ENCODE measurements around the gene LRRC39.

LRRC39 gene

DNA sequence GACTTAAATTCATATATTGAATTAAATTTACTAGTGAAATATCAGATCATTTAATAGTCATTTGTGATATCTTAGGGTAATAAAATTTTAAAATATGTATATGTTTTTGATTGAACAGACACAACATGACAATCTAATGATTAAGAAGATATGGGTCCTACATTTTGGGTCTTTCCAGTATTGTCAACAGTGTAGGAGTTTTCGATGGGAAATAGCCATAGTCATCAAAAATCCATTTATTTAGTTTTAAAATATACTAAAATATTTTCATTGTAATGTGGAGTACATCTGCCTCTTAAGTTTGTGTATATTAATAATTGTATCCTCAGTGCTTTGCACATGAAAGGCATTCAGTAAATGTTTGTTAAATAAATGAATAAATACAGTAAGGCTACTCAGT is 31.1 kb downstream of the LRRC39 start:
- DNase-seq, result no peak

GRCh38 chr1:100145116-100145515 is 32.9 kb downstream of the LRRC39 start:
- no peak for DNase-seq

DNA sequence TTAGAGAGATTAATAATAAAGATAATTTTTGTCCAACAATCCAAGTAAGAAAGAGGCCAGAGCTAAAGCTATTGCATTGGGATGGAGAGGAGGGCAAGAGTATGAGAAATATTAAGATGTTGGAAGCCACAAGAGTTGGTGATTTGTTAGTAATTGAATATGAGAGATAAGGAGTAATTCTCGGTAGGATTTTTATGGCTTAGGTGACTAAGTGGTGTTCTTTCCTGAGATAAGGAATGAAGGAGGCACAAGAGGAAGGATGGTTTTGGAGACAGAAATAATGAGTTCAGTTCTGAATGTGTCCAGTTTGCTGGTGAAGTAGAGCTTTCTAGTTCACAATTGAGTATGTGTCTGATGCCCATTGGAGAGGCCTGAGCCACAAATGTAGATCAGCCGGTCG is 35.7 kb downstream of the LRRC39 start:
- DNase-seq, result no peak

DNA sequence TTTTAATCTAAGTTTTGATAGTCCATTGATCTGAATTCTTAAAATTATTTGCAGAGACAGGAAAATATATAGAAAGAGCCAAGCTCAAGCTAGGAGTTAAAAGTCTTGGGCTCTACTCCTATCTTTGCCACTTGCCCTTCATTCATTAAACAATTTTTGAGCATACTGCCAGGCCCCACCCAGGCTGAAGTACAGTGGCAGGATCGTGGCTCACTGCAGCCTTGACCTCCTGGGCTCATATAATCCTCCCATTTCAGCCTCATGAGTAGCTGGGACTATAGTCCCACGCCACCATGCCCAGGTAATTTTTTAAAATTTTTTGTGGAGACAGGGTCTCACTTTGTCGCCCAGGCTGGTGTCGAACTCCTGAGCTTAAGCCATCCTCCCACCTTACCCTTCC is 36.9 kb downstream of the LRRC39 start:
- DNase-seq, result no peak

DNA sequence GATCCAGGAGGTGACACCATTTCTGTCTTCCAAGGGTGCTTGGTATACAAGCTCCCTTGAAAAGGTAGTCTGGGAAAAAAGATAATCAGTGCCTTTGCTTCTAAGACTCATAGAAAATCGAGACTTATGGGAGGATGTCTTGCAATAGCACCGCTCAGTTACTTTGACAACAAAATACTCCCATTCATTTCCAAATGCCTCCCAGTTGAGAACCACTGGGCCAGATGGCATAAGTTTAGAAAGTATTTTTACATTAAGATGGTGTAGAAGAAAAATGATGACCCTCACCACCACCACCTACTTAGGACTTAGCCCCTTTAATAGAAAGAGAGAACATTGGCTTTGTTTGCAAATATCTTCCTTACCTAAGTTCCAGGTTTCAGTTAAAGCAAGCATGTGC is 40.5 kb downstream of the LRRC39 start:
- DNase-seq, result no peak

GRCh38 chr1:100134872-100135271 is 43.2 kb downstream of the LRRC39 start:
- no peak for DNase-seq

DNA sequence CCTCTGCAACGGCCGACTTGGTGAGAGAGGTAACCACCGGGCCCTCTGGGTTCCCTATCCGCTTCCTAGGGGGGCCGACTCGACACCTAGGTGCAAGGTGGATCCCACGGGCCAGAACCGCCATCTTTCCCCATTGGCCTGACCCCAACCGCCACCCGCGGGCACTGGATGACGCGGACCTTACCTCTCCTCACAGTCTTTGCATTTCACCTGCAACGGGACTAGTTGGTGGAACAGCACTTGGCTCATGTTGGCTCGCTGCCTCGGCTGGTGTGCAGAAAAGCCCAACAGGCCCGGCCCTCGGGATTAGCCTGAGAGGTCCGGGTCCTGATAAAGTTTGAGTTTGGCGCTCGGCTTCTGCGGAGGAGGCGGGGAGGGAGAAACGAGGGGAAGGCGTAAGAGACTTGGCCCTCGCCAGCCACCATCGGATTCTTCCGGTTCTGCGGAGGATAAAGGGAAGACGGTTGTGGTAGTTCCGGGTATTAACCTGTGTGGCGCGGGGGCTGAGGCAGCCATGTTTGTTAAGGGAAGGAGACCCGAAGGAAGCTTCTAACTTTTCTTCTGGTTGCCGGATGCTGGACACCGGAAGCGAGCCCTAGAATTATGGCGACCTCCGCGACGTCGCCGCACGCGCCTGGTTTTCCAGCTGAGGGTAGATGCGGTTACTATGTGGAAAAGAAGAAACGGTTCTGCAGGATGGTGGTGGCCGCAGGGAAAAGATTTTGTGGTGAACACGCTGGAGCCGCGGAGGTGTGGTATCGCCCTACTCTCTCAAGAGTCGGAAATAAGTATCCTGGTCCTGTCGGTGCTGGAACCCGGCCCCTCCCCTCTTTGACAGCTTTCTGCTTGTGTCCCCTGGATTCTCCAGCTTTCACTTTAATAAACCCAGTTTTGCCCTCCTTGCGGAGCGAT is 45.2 kb downstream of the LRRC39 start, which contains the start of the genes SASS6 and TRMT13:
Gene SASS6, minus strand, starts transcription at position 365 of the 912 bp plus-strand sequence. Its CDS starts 116 bp downstream, at position 249.
Gene TRMT13, plus strand, starts transcription at position 598 of the 912 bp plus-strand sequence. Its CDS starts 6 bp downstream, at position 604.
- DNase-seq, result peak; percentile 89

GRCh38 chr1:100131623-100132022 is 46.4 kb downstream of the LRRC39 start:
- no peak for DNase-seq

DNA sequence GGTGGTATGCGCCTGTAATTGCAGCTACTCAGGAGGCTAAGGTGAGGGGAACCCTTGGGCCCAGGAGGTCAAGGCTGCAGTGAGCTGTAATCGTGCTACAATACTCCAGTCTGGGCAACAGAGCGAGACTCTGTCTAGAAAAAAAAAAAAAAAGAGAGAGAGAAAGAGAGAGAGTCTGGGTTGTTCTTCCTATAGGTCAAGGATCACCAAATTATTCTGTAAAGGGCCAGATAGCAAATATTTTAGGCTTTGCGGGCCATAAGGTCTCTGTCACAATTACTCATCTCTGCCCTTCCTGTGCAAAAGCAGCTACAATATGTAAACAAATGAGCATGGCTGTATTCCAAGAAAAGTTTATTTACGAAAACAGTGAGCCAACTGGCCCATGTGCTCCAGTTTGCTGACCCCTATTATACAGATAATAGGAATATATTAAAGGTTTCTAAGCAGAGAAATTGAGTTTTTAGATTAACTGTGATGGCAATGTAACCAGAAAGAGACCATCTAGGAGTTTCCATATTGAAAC is 47.4 kb downstream of the LRRC39 start:
- DNase-seq, result no peak

GRCh38 chr1:100127226-100127625 is 50.8 kb downstream of the LRRC39 start:
- DNase-seq, result no peak

GRCh38 chr1:100122177-100122576 is 55.9 kb downstream of the LRRC39 start:
- no peak for DNase-seq

DNA sequence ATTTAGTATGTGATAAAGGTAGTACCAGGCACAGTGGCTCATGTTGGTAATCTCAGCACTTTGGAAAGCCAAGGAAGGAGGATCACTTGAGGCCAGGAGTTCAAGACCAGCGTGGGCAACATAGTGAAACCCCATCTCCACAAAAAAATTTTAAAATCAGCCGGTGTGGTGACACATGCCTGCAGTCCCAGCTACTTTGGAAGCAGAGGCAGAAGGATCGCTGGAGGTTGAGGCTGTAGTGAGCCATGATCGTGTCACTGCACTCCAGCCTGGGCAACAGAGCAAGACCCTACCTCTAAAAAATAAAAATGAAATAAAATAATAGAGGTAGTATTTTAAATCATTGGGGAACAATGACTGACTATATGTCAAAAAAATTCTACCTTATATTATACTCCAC is 62.5 kb downstream of the LRRC39 start:
- no peak for DNase-seq

DNA sequence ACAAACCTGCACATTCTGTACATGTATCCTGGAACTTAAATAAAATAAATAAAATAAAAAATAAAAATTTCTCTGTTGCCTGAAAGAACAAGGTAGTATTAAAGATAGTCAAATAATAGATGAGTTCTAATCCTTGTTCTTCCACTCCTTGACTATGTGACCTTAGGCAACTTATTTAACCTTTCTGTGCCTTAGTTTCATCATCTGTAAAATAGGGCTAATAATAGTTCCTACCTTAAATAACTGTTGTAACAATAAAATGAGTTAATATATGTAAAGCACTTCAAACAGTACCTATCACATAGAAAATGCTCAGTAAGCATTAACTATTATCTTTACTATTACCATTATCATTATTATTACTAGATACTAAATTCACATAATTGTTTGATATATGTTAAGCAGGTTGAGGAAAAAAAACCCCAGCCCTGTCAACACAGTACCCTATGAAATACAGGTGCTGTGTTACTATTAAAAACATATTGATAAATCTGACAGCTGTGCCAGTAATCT is 68.4 kb downstream of the LRRC39 start:
- DNase-seq, result no peak

DNA sequence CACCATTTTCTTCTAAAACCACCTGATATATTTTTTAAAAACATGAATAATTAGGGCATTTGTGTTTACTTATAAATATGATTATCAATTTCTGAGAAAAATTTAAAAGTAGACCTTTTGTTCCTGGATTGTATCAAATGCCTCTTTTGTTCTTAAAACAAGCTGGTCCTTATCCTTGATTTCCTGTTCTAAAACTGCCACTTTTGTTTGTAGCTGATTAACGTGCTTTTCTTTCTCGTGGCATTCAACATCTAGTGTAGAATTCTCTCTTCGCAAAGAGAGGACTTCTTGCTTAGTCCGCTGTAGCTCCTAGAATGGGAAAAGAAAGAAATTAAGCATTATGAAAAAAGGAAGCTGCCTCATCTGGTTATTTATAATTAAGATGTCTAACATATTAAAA is 70.4 kb downstream of the LRRC39 start:
- no peak for DNase-seq

DNA sequence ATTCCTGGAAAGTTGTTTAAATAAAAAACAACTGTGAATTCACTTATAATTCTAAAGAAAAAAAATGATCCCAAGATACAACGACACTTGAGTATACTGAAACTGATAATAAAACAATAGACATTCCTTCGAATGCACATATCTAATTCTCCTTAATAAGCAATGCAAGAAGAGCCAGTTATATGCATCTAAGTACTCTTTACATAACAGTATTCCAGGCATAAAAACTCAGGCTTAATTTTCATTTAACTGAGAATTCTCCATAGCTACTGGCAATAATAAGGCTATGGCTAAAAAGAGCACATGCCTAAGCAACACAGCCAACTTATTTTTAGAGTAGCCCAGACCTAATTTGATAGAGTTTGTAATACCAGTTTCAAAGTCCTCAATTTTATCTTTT is 76.5 kb downstream of the LRRC39 start:
- DNase-seq, result no peak

DNA sequence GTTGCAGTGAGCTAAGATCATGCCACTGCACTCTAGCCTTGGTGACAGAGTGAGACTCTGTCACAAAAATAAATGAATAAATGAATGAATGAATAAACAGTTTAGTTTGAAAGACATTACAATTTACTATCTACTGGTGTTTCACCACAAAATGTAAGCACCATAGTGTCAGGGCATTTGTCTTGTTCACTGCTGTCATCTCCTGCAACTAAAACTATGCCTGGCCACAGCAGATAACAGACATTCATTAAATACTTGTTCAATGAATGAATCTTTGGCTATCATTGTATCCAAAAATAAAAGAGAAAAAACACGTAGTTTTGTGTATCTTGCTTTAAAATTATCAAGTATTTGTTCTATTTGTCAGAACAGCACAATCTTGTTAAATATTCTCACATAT is 77.9 kb downstream of the LRRC39 start:
- DNase-seq, result no peak

All from NCI-H1436 treated with DMSO at 0.1 percent for 48 hours (cell line).